ENCODE measurements around the gene TPM2. TPM values are rescaled to one million over a fixed set of nuclear protein-coding genes. Genes with fewer than 3 reads are reported as not detected.

TPM2 gene
- 3.6 and 3.8 TPM in 2 replicates for total RNA-seq

- H3K27ac Mint-ChIP-seq = peak within 1 kb of the TSS; percentile 81
These were observed at the start of gene TPM2 for GRCh38 chr9:35689542-35690293. Gene TPM2, minus strand, starts transcription at chr9:35689925. Its CDS starts 108 bp downstream, at chr9:35689817.

GRCh38 chr9:35738924-35739323 lies 49.2 kb upstream of the TPM2 start:
- DNase-seq = no peak
- peaks cover 26% of the 10 kb centered on the region for H3K4me1 Mint-ChIP-seq
- no peaks in the 10 kb centered on the region for H3K27me3 Mint-ChIP-seq
- no peak overlapping the region for H3K4me3 Mint-ChIP-seq
- no peak overlapping the region for H3K27ac Mint-ChIP-seq
- intact Hi-C loops (cut with micrococcal nuclease) = no loop called here
- H3K36me3 Mint-ChIP-seq (ENCODE audit: low read depth) = peaks cover 52% of the 10 kb centered on the region
- H3K9me3 Mint-ChIP-seq = no peaks in the 10 kb centered on the region

More at GRCh38 chr9:35689542-35690293, at the start of gene TPM2:
- intact Hi-C loops (cut with micrococcal nuclease) = loop anchor here (2.0 kb wide), 2 partner anchors 31 to 43 kb away; partner anchors contain the start of genes CCDC107 and RMRP
- Mint-ChIP-seq H3K27me3 (no peaks in the 10 kb centered on the region), H3K4me1 (peaks cover 21% of the 10 kb centered on the region), H3K9me3 (no peaks in the 10 kb centered on the region), H3K36me3 (ENCODE audit: low read depth) (no peaks in the 10 kb centered on the region), H3K4me3 (peak within 1 kb of the TSS; percentile 86)
- no peak for DNase-seq

DNA sequence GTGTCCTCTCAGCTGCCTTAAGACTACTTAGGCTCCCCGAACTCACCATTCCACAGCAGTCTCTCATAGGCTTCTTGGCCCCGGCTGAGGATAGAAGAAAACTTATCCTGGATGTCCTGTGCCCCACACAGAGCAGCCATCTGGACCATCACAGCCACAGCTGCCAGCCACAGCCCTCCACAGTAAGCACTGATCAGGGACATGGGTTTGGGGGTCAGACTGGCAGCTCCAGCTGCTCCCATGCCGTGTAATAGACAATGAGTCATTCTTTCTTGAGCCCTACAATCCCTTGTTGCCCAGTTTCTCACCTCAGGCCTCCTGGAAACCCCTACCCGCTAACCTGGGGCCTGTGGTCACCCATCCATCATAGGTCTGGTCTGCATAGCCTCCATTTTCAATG lies 48.5 kb upstream of the TPM2 start:
- H3K36me3 Mint-ChIP-seq (ENCODE audit: low read depth) = peaks cover 47% of the 10 kb centered on the region
- intact Hi-C loops (cut with micrococcal nuclease) = no loop called here
- no peak overlapping the region for H3K4me3 Mint-ChIP-seq
- no peak overlapping the region for H3K27ac Mint-ChIP-seq
- H3K27me3 Mint-ChIP-seq = no peaks in the 10 kb centered on the region
- H3K9me3 Mint-ChIP-seq = no peaks in the 10 kb centered on the region
- DNase-seq = no peak
- H3K4me1 Mint-ChIP-seq = peaks cover 26% of the 10 kb centered on the region

DNA sequence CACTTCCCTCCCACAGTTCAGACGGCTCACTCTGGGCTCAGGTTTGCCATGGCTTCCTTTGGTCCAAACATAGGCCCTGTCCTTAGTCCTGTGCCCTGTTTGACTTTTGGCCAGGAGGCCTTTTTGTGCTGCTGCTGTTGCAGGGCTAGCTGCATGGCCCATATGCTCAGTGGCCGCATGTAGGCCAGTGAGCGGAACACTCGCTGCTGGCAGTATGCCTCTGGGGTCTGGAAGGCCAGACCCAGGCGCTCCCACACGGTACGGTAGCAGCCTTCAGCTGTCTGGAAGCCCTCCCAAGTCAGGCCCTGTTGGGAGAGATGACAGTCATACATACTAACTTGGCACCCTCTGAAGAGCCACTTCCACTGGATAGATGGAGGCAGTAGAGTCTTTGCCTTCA lies 47.4 kb upstream of the TPM2 start:
- Mint-ChIP-seq H3K4me1 (peaks cover 25% of the 10 kb centered on the region), H3K9me3 (no peaks in the 10 kb centered on the region), H3K27ac (no peak overlapping the region), H3K27me3 (no peaks in the 10 kb centered on the region), H3K36me3 (ENCODE audit: low read depth) (peaks cover 42% of the 10 kb centered on the region), H3K4me3 (no peak overlapping the region)
- DNase-seq = no peak
- intact Hi-C loops (cut with micrococcal nuclease) = no loop called here

DNA sequence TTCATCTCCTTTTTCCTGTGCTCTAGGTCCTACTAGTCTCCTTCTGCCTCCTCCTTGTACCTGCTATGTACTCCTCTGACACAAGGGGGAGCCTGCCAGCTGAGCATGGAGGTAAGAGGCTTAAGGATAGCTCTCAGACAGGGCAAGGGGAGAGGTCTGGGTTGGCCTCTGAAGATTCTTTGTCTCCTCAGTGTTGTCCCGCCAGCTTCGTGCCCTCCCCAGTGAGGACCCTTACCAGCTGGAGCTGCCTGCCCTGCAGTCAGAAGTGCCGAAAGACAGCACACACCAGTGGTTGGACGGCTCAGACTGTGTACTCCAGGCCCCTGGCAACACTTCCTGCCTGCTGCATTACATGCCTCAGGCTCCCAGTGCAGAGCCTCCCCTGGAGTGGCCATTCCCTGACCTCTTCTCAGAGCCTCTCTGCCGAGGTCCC lies 46.5 kb upstream of the TPM2 start:
- intact Hi-C loops (cut with micrococcal nuclease) = loop anchor here (1.0 kb wide), 2 partner anchors 20 to 145 kb away; no protein-coding TSS in a partner anchor
- H3K27ac Mint-ChIP-seq = no peak overlapping the region
- H3K27me3 Mint-ChIP-seq = no peaks in the 10 kb centered on the region
- DNase-seq = peak; percentile 92
- H3K4me3 Mint-ChIP-seq = no peak overlapping the region
- peaks cover 20% of the 10 kb centered on the region for H3K4me1 Mint-ChIP-seq
- no peaks in the 10 kb centered on the region for H3K9me3 Mint-ChIP-seq
- peaks cover 38% of the 10 kb centered on the region for H3K36me3 Mint-ChIP-seq (ENCODE audit: low read depth)

DNA sequence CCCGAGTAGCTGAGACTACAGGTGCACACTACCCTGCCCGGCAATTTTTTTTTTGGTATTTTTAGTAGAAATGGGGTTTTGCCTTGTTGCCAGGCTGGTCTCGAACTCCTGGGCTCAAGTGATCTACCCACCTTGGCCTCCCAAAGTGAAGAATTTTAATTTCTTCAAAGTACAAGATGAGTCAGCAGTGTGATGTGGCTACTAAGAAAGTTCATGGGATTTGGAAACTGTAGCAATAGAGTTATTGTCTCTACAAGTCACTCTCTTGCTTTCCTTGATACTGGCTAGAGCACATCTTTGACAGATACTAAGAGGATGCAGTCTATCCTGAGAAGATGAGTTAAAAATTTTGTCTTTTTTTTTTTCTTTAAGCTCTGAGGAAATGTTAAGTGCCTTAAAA lies 44.4 kb upstream of the TPM2 start:
- intact Hi-C loops (cut with micrococcal nuclease) = loop anchor here (5.0 kb wide), 1 partner anchor 622 kb away; no protein-coding TSS in a partner anchor
- DNase-seq = no peak
- Mint-ChIP-seq H3K9me3 (no peaks in the 10 kb centered on the region), H3K36me3 (ENCODE audit: low read depth) (peaks cover 33% of the 10 kb centered on the region), H3K4me1 (peaks cover 22% of the 10 kb centered on the region), H3K27ac (peak overlapping the region; percentile 18), H3K27me3 (no peaks in the 10 kb centered on the region), H3K4me3 (peak overlapping the region; percentile 36)

GRCh38 chr9:35732800-35733541 lies 43.2 kb upstream of the TPM2 start:
- Mint-ChIP-seq H3K9me3 (no peaks in the 10 kb centered on the region), H3K27me3 (no peaks in the 10 kb centered on the region), H3K36me3 (ENCODE audit: low read depth) (peaks cover 23% of the 10 kb centered on the region), H3K4me3 (no peak overlapping the region), H3K4me1 (peaks cover 22% of the 10 kb centered on the region), H3K27ac (peak overlapping the region; percentile 92)
- peak; percentile 74 for DNase-seq
- intact Hi-C loops (cut with micrococcal nuclease) = loop anchor here (1.0 to 5.0 kb wide), 7 partner anchors 15 to 621 kb away; partner anchors contain the start of genes CCDC107, HINT2 and RMRP

DNA sequence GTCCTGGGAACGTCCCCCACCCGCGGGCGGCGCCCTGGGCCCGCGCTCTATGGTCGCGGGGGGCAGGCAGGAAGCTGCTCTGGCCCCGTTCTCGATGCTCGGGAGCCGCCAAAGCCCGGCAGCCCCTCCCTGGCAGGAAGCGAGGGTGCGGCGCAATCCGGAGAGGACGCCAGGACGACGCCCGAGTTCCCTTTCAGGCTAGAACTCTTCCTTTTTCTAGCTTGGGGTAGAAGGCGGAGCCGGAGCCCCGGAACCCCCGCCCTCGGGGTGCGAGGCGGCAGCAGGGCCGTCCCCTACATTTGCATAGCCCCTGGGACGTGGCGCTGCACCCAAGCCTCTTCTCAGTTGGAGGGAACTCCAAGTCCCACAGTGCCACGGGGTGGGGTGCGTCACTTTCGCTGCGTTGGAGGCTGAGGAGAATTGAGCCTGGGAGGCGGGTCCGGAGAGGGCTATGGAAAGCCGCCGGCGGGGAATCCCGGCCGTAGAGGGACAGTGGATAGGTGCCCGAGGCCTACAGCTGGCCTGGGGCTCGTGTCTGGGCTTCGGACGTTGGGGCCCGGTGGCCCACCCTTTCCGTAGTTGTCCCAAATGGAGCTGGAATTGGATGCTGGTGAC lies 42.6 kb upstream of the TPM2 start, which contains the start of the genes CREB3 and TLN1:
CREB3 (plus strand) TSS at position 482 of the 615 bp plus-strand sequence; CDS start at position 589, 107 bp downstream.
TLN1 (minus strand) TSS at position 11 of the 615 bp plus-strand sequence. CDS start 6,501 bp downstream, outside the sequence.
- Mint-ChIP-seq H3K9me3 (no peaks in the 10 kb centered on the region), H3K27ac (peak within 1 kb of the TSS; percentile 92), H3K4me1 (peaks cover 22% of the 10 kb centered on the region), H3K36me3 (ENCODE audit: low read depth) (peaks cover 16% of the 10 kb centered on the region), H3K27me3 (no peaks in the 10 kb centered on the region), H3K4me3 (no peak within 1 kb of the TSS)
- peak; percentile 99 for DNase-seq
- intact Hi-C loops (cut with micrococcal nuclease) = loop anchor here (1.0 to 5.0 kb wide), 7 partner anchors 16 to 620 kb away; partner anchors contain the start of genes CCDC107, HINT2 and RMRP

DNA sequence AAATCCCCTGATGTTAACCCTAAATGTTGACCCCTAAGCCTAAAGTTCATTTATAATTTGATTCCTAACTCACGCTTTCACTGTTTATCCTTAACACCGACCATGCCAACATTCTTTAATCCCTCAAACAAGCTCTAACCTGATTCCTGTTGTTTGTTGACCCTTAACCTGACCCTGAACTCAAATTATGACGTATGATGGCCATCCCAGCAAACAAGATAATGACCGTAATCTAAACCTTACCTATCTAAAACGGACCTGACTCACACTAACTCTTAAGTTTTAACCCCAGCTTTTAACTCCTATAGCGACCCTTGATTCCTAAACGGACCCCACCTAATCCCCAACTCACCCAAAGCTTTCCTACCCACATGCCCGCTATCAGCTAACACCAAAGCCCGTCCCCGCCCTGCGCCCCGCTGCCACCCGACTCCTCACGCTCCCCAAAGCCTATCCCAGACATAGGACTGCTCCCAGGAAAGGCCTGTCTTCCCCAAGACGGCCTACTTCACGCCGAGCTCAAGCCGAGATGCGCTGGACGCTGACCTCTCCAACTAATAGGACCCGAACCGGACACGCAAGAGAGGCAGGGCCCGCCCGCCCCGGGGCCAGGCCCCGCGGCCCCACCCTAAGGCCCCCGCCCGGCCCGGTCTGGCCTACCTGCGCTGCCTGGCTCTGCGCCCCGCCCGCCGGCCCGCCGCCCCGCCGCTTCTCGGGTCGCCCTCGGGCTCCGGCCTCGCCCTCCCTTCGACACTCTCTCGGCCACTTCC lies 41.9 kb upstream of the TPM2 start:
- no peaks in the 10 kb centered on the region for H3K9me3 Mint-ChIP-seq
- intact Hi-C loops (cut with micrococcal nuclease) = loop anchor here (1.0 to 5.0 kb wide), 7 partner anchors 17 to 619 kb away; partner anchors contain the start of genes CCDC107, HINT2 and RMRP
- peak overlapping the region; percentile 92 for H3K27ac Mint-ChIP-seq
- no peak overlapping the region for H3K4me3 Mint-ChIP-seq
- no peak for DNase-seq
- peaks cover 20% of the 10 kb centered on the region for H3K36me3 Mint-ChIP-seq (ENCODE audit: low read depth)
- no peaks in the 10 kb centered on the region for H3K27me3 Mint-ChIP-seq
- H3K4me1 Mint-ChIP-seq = peaks cover 22% of the 10 kb centered on the region

DNA sequence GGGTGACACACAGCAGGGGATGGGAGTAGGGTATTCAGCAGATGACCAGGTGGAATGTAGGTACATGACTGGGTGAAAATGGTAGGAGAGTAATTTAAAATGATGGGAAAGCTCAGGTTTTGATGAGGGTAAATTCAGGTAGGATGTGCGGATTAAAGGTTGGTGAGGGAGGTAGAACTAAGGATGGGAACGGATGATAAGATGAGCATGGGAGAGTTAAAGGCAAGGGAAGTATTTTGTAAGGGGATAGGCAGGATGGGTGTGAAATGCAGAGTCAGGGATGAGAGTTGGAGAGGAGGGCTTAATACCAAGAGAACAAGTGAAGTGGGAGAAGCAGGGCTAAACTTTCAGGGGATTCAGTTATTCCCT lies 40.7 kb upstream of the TPM2 start:
- peak overlapping the region; percentile 60 for H3K27ac Mint-ChIP-seq

GRCh38 chr9:35729700-35730485 lies 40.2 kb upstream of the TPM2 start:
- peak; percentile 78 for DNase-seq
- intact Hi-C loops (cut with micrococcal nuclease) = loop anchor here (2.0 to 5.0 kb wide), 2 partner anchors 33 to 618 kb away; no protein-coding TSS in a partner anchor
- Mint-ChIP-seq H3K9me3 (no peaks in the 10 kb centered on the region), H3K36me3 (ENCODE audit: low read depth) (peaks cover 18% of the 10 kb centered on the region), H3K4me1 (peaks cover 20% of the 10 kb centered on the region), H3K27ac (peak overlapping the region; percentile 60), H3K4me3 (no peak overlapping the region), H3K27me3 (no peaks in the 10 kb centered on the region)

More for the DNA sequence above, 40.7 kb upstream of the TPM2 start:
- peaks cover 22% of the 10 kb centered on the region for H3K36me3 Mint-ChIP-seq (ENCODE audit: low read depth)
- DNase-seq = no peak
- H3K9me3 Mint-ChIP-seq = no peaks in the 10 kb centered on the region
- H3K27me3 Mint-ChIP-seq = no peaks in the 10 kb centered on the region
- intact Hi-C loops (cut with micrococcal nuclease) = loop anchor here (5.0 kb wide), 1 partner anchor 618 kb away; no protein-coding TSS in a partner anchor
- H3K4me1 Mint-ChIP-seq = peaks cover 22% of the 10 kb centered on the region
- H3K4me3 Mint-ChIP-seq = no peak overlapping the region

DNA sequence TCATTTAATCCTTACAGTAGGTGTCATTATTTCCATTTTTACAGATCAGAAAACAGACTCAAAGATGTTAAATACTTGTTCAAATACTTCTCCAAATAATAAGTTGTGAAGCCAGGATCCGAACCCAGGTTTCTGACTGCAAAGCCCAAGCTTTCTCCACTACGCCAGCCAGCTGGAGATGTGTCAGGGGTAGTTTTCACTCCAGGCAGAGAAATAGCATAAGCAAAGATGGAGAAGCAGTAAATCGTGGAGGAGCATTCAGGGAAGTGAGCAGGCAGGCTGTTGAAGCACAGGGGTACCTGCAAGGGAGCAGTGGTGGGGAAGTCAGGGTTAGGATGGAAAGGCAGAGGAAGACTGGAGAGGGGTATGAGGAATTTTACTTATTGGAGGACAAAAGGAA lies 39.4 kb upstream of the TPM2 start:
- Mint-ChIP-seq H3K4me1 (peaks cover 19% of the 10 kb centered on the region), H3K27me3 (no peaks in the 10 kb centered on the region), H3K27ac (no peak overlapping the region), H3K9me3 (no peaks in the 10 kb centered on the region), H3K4me3 (no peak overlapping the region), H3K36me3 (ENCODE audit: low read depth) (peaks cover 23% of the 10 kb centered on the region)
- intact Hi-C loops (cut with micrococcal nuclease) = loop anchor here (2.0 kb wide), 1 partner anchor 32 kb away; no protein-coding TSS in a partner anchor
- DNase-seq = peak; percentile 63

Measured in activated CD4-positive, alpha-beta T cell treated with anti-CD3 and anti-CD28 coated beads, Interleukin-2, amount 10 ng/mL, durations not matched to agents 24 days and 14 days (primary cell).